ENCODE data around the gene MED16.
A peak's percentile ranks its signal among the peaks of the same experiment; 100 is the strongest.

MED16 gene

DNA sequence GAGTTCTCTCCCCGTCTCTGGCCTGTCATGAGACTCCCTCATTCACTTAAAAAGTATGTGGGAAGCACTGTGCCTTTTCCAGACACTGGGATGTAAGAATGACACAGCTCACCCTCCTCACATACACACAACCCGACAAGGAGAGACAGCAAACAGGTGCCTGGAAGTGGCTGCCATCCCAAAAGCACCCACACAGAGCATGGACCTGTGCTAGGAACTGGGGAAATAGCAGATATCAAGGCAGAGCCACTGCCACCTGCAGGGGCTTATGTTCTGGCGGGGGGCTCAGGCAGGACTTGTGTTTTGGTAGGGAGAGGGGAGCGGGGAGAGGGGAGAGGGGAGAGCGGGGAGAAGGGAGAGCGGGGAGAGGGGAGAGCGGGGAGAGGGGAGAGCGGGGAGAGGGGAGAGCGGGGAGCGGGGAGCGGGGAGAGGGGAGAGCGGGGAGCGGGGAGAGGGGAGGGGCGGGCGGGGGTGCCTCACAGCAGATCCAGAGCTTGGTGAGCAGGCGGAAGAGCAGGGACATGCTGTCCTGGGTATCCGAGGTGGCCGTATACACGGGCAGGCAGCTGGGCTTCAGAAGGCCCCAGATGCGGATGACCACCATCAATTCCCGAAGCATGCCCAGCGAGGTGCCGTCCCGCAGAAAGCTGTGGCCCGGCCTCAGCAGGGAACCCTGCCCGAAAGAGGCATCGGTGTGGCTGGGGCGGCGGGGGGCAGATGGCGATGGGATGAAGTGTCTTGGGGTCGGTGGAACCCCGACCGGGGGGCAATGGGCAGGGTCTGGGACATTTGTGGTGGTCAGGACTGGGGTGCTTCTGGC lies 21.3 kb downstream of the MED16 start:
- no peak for DNase-seq (ENCODE audit: low read depth)
- no peak for TF ChIP-seq CTCF (IDR thresholded peaks at IDR 0.05; ENCODE audit: low read length, missing control alignments)
- no peak overlapping the region for H3K4me3 ChIP-seq (replicated peaks; ENCODE audit: low read depth, low read length)

DNA sequence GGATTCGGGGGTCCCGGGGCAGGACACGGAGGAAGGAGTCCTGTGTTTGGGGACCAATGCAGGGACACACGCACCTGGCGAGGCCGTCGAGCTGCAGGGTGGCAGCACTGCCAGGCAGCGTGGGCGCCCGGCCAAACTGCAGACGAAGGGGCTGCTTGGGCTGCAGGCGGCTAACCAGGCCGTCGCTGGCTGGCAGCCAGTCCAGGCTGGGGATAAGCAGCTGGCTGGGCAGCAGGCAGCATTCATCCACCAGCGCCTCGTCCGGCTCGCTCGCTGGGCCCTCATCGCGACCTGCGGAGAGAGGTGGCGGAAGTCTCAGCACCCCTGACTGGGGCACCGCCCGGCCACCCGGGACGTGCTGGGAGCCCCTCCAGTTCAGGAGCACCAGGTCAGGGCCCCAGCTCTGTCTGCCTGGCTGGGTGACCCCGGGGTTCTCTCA lies 22.0 kb downstream of the MED16 start:
- no peak overlapping the region for H3K4me3 ChIP-seq (replicated peaks; ENCODE audit: low read depth, low read length)
- no peak for TF ChIP-seq CTCF (IDR thresholded peaks at IDR 0.05; ENCODE audit: low read length, missing control alignments)
- no peak for DNase-seq (ENCODE audit: low read depth)

GRCh38 chr19:870314-870713 lies 22.7 kb downstream of the MED16 start:
- no peak for TF ChIP-seq CTCF (IDR thresholded peaks at IDR 0.05; ENCODE audit: low read length, missing control alignments)
- no peak for DNase-seq (ENCODE audit: low read depth)
- no peak overlapping the region for H3K4me3 ChIP-seq (replicated peaks; ENCODE audit: low read depth, low read length)

GRCh38 chr19:869245-870177 lies 23.5 kb downstream of the MED16 start:
- TF ChIP-seq CTCF (IDR thresholded peaks at IDR 0.05; ENCODE audit: low read length, missing control alignments) = no peak
- peak; percentile 89 for DNase-seq (ENCODE audit: low read depth)
- no peak overlapping the region for H3K4me3 ChIP-seq (replicated peaks; ENCODE audit: low read depth, low read length)

- DNase-seq (ENCODE audit: low read depth) = no peak
- no peak overlapping the region for H3K4me3 ChIP-seq (replicated peaks; ENCODE audit: low read depth, low read length)
- TF ChIP-seq CTCF (IDR thresholded peaks at IDR 0.05; ENCODE audit: low read length, missing control alignments) = no peak
These were observed 24.3 kb downstream of the MED16 start for GRCh38 chr19:868458-869244.

GRCh38 chr19:867855-868457 lies 25.0 kb downstream of the MED16 start:
- no peak overlapping the region for H3K4me3 ChIP-seq (replicated peaks; ENCODE audit: low read depth, low read length)
- no peak for DNase-seq (ENCODE audit: low read depth)
- TF ChIP-seq CTCF (IDR thresholded peaks at IDR 0.05; ENCODE audit: low read length, missing control alignments) = no peak

Data from fibroblast of pulmonary artery (primary cell).